HG02678 (cell line): ENCODE measurements around the gene NINJ1.

Source experiments
- ATAC-seq: cut with Tn5 transposase; IDR thresholded peaks from one replicate; pipeline ENCODE4 v1.9.1; 2021; ENCODE audit warnings: mild to moderate bottlenecking, moderate library complexity; ENCODE audit not compliant: unreplicated experiment

The NINJ1 gene

DNA sequence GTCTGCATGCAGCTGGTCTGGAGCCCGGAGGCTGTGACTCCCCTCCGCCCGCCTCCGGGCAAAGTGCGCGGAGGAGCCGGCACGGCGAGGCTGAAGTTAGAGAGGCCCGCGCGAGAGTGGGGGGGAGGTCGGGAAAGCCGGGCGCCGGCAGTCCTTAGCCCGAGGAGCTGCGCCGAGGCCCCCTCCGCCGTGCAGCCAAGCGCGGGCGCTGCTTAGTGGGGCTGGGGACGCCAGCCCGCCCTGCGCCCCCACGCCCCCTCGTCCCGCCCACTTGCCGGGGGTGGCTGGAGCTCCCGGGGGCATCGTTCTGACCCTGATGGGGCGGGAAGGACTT is 403 bp downstream of the NINJ1 start:
- no peak for ATAC-seq

- peak; percentile 44 for ATAC-seq
Measured at GRCh38 chr9:93132946-93133680, 938 bp downstream of the NINJ1 start.

DNA sequence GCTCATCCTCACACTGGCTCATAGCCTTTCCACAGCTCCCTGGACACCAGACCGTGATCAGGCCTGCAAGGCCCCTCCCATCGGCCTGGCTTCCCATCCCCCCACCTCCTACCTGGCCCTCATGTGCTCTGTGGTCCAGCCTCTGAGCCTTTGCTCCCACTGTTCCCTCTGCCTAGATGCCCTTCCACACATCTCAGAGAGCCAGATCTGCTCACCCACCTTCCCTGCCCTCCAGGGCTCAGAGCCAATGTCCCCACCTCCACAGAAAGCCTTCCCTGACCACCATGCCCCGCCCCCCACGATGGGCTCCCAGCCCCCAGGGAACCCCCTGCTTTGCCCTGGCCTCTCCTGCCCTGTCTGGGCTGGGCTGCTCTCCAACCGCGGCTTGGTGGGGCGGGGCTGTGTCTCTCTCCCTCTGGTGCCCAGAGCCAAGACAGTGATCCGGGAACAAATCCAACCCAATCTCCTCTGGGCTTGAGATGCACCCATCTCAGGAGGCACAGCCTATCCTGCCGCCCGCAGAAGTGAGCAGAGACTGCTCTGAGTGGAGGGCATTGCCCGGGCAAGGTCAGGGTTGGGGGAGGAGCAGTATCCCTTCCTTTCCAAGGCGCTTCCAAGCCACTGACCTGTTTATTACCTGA is 1.6 kb downstream of the NINJ1 start:
- no peak for ATAC-seq

GRCh38 chr9:93131599-93132286 is 2.3 kb downstream of the NINJ1 start:
- no peak for ATAC-seq

DNA sequence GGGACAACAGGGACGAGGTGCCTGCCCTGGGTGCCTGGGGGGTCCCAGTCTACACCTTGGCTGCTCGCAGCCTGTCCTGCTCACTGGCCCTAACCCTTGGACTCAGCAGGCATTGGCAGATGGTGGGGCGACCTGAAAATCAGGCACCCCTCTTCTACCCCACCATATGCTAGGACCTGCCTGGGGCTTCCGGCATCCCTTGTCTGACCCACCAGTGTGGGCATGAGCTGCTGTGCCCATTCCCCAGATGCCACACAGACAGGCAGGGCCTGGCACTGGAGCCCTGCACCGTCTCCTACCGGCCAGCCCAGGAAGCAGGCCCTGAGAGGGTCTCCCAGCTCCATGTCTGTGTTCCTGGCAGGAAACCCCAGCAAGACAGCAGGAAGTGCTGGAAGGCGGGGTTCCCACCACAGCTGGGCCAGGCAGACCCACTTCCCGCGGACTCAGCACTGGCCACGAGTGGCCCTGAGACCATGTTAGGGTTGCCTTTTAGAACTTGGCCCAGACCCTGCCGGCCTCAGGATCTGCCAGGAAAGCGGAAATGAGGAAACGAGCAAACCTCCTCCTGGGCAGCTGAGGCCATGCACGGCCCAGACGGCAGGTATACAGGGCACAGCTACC is 3.1 kb downstream of the NINJ1 start:
- ATAC-seq: no peak

DNA sequence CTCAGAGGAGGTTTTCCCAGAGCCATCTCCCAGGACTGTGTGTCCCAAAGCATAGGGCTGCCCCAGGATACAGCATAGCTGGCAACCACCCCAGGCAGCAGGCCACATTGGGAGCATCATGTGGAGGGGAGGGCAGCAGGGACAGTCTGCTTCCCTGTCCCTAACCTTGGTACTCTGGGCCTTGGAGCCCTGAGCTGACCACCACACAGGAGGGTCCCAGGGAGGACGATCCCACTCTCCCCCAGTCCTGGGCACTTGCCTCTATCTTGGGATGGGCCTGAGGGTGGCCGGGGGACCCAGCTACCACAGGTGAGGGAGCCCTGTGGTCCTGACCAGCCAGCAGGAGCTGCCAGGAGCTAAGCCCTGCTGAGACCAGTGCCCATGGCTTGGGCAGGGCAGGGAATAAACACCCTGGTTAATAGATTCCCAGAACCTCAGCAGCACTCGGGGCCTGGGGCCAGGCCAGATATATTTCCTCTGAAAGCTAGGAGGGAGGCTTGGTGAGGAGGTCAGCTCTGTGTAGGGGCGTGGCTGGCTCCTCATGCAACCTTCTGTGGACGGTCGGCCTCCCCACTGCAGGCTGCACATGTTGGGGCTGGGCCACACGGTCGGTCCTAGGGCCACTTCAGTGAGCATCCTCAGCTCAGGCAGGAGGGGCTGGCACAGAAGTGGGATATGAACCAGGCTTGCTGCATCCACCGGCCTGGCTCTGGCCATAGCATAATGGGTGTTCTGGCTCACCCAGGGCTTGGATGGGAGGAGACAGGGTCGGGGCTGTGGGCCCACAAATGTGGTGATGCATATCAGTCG is 4.2 kb downstream of the NINJ1 start:
- no peak for ATAC-seq

DNA sequence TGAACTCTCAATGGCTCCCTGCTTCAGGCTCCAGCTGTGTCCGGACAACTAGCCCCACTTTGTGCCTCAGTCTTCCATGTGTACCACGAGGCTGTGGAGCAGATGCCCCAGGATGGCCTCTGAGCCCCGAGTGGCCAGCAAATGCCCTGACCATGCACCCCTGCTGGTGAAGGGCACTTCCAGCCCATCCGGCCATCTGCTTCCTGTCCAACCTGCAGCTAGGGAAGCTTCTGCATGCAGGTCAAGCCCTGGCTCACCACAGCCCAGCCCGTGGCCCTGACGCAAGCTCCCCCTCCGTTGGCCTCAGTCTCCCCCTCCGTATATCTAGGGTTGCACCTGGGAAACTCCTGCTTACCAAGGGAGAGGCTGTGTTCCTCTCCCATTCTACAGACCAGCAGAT is 4.8 kb downstream of the NINJ1 start:
- no peak for ATAC-seq

DNA sequence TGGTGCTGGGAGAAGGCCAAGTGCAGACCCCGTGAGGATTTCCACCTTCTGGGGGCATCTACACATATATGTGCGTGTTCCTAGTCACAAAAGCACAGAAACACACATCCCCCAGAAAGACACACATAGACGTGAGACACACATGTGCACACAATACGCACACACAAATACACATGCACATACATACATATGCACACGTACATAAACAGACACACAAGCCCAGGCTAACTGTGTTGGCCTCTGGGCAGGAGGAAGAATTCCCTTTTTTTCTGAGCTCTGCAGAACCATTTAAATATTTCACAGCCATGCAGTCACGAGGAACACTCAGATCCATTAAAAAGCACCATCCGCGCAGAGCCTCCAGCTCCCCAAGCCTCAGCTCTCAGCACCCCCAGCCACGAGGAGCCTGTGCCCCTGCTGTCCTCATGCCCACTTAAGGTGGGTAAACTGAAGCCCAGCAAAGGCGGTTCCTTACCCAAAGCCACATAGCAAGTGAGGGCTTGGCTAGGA is 5.3 kb downstream of the NINJ1 start:
- no peak for ATAC-seq

DNA sequence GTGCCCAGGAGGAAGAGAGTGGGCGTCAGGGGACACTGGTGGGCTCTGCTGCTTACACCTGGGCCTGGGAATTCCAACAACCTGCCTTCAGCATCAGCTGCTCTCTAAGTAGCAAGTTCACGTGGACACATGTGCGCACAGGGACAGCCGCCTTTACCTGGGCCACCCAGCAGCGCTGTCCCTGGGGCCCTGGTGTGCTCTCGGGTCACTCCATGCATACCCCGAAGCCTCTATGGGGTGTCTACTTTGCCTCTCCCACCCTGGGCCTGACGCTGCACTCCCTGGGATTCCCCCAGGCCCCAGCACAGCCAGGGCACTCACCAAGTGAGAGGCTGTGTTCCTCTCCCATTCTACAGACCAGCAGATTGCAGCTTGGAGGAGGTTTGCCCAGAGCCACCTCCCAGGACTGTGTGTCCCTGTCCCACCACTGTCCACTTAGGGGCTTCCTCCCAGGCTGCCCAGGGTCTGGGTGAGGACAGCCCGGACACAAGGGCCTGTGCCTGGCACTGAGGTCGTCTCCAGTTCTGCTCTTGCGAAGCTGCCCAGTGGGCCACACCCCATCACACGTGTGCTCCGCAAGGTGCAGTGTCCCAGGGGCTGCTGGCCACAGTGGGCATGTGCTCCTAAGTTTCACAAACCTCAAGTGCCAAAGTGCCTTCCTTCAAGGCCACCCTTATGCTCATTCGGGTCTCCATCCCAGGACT is 5.9 kb downstream of the NINJ1 start:
- no peak for ATAC-seq

- ATAC-seq: no peak
Measured at GRCh38 chr9:93127395-93127911, 6.6 kb downstream of the NINJ1 start.

DNA sequence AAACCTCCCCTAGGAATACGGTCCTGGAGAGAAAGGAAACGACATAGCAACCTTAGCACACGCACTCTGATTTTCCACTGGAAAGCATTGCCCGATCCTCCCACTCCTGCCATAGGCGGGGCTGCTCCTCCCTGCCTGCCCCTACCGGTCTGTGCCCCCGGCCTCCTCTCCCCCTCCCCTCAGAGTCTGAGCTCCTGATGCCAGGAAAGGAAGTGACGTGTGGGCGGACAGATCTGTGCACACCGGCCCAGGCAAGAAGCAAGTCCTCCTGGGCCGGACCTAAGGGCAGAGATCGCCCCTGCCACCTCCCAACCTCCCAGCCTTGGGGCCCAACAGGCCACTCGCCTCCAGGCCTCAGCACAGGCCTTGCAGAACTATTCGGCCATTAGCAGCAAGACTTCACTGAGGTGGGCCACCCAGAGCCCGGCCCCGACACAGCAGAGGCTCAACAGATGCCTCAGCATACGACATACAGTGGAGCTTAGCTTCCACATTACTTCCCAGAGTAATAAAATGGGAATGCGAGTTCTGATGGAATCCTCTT is 7.2 kb downstream of the NINJ1 start:
- no peak for ATAC-seq

GRCh38 chr9:93126151-93126781 is 7.8 kb downstream of the NINJ1 start:
- no peak for ATAC-seq

GRCh38 chr9:93125331-93125894 is 8.6 kb downstream of the NINJ1 start:
- no peak for ATAC-seq

GRCh38 chr9:93124793-93125192 is 9.3 kb downstream of the NINJ1 start:
- ATAC-seq: no peak

DNA sequence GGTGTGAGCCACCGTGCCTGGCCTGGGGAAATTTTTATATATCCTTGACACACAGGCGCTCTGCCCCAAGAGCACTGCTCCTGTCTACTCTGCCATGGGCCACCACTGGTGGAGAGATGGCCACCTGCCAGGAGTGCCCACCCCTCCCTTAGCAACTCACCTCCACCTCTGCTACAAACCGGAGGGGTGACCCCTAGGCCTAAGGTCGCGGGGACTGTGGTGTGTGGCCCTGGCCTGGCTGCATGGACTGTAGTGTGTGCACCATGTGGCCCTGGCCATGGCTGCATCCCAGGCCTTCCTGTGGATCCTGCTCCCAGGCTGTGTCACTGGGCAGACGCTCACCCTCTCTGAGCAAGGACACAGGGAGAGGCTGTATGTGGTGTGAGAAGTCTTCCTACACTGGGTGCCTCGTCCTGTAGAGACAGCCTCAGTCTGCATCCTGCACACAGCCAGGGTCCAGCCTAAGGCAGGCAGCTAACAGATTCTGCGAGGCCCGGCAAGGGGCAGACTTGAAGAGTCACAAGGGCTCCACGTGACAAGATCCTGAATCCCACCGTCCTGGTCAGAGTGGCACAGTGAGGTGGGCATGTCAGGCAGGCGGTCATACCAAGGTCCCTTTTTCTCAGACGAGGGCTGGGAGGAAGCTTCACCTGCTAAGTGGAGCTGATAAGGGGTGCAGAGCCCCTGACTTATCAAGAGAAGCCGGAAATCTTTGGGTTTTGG is 10.3 kb downstream of the NINJ1 start:
- no peak for ATAC-seq

DNA sequence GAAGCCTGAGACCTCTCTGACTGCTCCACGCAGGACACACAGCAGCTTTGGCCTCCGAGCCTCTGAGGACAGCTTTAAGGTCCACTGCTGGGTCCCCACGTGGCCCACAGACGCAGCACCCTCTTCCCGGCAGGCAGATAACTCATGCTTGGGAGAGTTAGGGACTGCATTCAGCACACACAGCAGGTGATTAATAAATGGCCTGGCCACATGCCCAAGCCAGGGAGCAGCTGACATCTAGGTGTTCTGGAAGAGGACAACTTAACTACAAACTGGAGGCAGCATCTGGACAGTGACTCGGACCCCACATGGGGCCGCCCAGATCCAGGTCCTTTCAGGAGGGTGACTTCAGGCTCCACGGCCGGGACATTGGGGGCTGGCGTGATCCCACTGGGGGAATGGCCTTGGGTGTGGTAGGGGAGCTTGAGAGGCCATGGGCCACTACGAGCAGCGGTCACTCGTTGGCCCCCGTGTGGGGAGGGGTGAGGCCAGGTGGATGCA is 11.3 kb downstream of the NINJ1 start:
- ATAC-seq: no peak

DNA sequence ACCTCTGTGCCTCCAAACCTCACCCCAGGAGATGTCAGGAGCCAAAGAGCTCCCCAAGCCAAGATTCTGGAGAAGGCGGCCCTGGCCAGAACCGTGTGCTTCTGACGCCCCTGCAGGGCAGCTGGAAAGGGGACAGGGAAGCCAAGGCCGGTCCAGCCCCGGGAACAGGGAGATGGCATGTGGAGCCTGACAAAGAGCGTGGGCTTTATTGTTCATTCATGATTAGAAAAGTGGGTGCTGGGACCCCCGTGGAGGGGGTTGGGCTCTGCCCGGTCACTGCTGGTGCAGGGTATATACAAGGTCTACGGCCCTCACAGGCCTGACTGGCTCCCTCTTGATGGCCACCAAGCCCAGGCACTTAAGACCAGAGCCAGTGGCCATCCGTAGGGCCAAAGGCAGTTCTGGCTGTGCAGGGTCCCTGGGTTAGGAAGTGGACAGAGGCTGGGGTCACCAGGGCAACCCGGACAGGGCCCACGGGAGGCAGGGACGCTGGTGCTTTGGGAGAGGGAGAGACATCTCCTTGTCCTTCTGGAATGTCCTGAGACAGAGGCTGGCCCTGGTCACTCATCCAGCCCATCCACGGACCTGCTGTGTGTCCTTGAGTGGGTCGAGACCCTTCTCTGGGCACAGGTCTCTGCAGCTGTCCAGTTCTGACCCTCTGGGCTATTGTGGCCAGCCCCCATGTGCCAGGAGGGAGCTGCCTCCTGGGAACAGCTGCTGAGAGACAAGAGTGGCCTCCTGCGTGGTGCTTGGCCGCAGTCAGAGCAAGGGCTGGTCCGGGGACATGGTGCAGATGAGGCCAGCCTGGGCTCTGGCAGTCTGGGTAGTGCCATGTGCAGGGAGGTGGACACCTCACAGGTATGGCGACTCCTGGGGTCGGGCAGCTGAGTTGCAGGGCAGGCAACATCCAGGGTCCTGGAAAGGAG is 12.5 kb downstream of the NINJ1 start:
- ATAC-seq: no peak
